ENCODE data around the gene MAGOH. TPM values are rescaled to one million over a fixed set of nuclear protein-coding genes. Genes with fewer than 3 reads are reported as not detected.

MAGOH gene
- total RNA-seq, 1 donor from 2014 or later, result 42.4 TPM

DNA sequence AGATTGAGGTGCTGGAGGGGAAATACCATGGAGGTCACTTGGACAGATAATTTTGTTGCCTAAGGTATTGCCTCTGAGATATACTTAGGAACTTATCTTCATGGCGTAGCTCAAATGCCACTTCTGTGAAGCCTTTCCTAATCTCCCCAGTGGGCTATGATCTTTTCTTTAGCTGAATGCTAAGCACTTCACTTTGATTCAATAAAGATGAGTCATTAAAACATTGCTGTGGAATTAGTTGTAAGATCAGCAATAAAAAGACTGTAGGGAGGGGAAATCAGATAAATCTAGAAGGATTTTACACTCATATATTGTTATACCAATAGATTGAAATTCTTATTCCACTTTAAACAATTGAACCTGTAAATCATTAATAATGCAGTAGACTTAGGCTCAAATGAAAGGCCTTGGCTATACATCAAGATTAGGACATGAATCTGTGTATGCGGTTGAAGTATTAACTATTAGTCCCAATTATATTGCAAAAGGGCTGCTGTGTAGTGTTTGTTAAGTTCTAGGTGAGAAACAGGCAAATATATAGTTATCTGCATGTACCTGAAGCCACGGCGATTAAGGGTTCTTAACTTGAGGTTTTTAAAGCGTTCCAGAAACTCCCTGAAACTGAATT is 19.2 kb upstream of the MAGOH start:
- TF ChIP-seq CTCF (IDR thresholded peaks at IDR 0.05; ENCODE audit: insufficient read depth, low read length, poor library complexity, severe bottlenecking), result no peak
- Histone ChIP-seq H3K27me3 (ENCODE audit: control insufficient read depth, insufficient read depth, low read length) (no peaks in the 10 kb centered on the region), H3K4me3 (ENCODE audit: low read depth, low read length) (no peak overlapping the region), H3K36me3 (ENCODE audit: control insufficient read depth, insufficient read depth, low read length) (no peaks in the 10 kb centered on the region)
- no peak for DNase-seq (ENCODE audit: low read depth)

GRCh38 chr1:53256511-53257453 is 18.5 kb upstream of the MAGOH start:
- Histone ChIP-seq H3K36me3 (ENCODE audit: control insufficient read depth, insufficient read depth, low read length) (no peaks in the 10 kb centered on the region), H3K4me3 (ENCODE audit: low read depth, low read length) (no peak overlapping the region)

GRCh38 chr1:53255031-53255430 is 16.7 kb upstream of the MAGOH start:
- no peak for DNase-seq (ENCODE audit: low read depth)
- Histone ChIP-seq H3K4me3 (ENCODE audit: low read depth, low read length) (no peak overlapping the region), H3K27me3 (ENCODE audit: control insufficient read depth, insufficient read depth, low read length) (no peaks in the 10 kb centered on the region), H3K36me3 (ENCODE audit: control insufficient read depth, insufficient read depth, low read length) (no peaks in the 10 kb centered on the region)
- TF ChIP-seq CTCF (IDR thresholded peaks at IDR 0.05; ENCODE audit: insufficient read depth, low read length, poor library complexity, severe bottlenecking), result no peak

More at GRCh38 chr1:53256511-53257453, 18.5 kb upstream of the MAGOH start:
- no peak for TF ChIP-seq CTCF (IDR thresholded peaks at IDR 0.05; ENCODE audit: insufficient read depth, low read length, poor library complexity, severe bottlenecking)
- no peak for DNase-seq (ENCODE audit: low read depth)
- no peaks in the 10 kb centered on the region for H3K27me3 ChIP-seq (ENCODE audit: control insufficient read depth, insufficient read depth, low read length)

DNA sequence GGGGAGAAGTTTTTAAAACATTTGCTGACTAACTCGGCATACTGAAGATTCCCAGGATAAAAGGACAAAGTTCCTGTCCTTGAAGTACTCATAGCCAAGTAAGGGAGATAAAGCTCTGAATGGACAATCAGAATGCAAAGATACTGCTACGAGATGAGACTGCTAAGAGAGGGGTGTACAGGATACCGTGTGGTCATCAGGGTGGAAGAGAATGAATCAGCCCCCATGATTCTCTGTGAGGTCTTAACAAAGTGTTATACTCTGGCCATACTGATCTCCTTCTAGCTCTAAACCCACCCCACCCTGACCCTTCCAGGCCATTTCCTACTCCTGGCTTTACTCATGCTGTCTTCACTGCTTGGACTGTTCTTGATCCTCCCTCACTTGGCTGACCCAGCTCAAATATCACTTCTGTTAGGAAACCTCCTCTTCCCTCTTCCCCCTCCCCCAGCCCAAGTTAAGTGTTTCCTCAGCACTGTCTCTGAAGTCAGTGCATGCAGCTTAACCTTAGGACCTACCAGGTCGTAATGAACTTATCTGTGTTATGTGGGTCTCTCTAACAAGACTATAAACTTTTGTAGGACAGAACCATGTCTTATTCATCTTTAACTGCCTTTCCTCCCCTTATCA is 15.8 kb upstream of the MAGOH start:
- no peak overlapping the region for H3K4me3 ChIP-seq (ENCODE audit: low read depth, low read length)
- no peak for TF ChIP-seq CTCF (IDR thresholded peaks at IDR 0.05; ENCODE audit: insufficient read depth, low read length, poor library complexity, severe bottlenecking)
- H3K27me3 ChIP-seq (ENCODE audit: control insufficient read depth, insufficient read depth, low read length), result no peaks in the 10 kb centered on the region
- no peak for DNase-seq (ENCODE audit: low read depth)
- H3K36me3 ChIP-seq (ENCODE audit: control insufficient read depth, insufficient read depth, low read length), result no peaks in the 10 kb centered on the region

- H3K4me3 ChIP-seq (ENCODE audit: low read depth, low read length), result no peak overlapping the region
- H3K36me3 ChIP-seq (ENCODE audit: control insufficient read depth, insufficient read depth, low read length), result no peaks in the 10 kb centered on the region
- DNase-seq (ENCODE audit: low read depth), result no peak
- no peaks in the 10 kb centered on the region for H3K27me3 ChIP-seq (ENCODE audit: control insufficient read depth, insufficient read depth, low read length)
- TF ChIP-seq CTCF (IDR thresholded peaks at IDR 0.05; ENCODE audit: insufficient read depth, low read length, poor library complexity, severe bottlenecking), result no peak
Measured at GRCh38 chr1:53250325-53250724, 12.0 kb upstream of the MAGOH start.
